Chondrocyte (in vitro differentiated cells): Measurements from ENCODE around the gene LIX1. TPM values are rescaled to one million over a fixed set of nuclear protein-coding genes. Genes with fewer than 3 reads are reported as not detected.

Experiments
- DNase-seq: peaks from one replicate; pipeline ENCODE4 v3.0.0; 2021; ENCODE audit warnings: mixed read lengths, low spot score
- H3K27ac Mint-ChIP-seq: one replicate; pipeline ENCODE4 v1.8.0; 2021; ENCODE audit warnings: mild to moderate bottlenecking, moderate library complexity, mixed read lengths; ENCODE audit not compliant: unreplicated experiment
- H3K27me3 Mint-ChIP-seq: 2 replicates; pipeline ENCODE4 v1.8.0; 2021; ENCODE audit warnings: low read depth, mixed read lengths
- H3K36me3 Mint-ChIP-seq: 2 replicates; pipeline ENCODE4 v1.8.0; 2021; ENCODE audit warnings: low read depth, mixed read lengths
- H3K4me1 Mint-ChIP-seq: 2 replicates; pipeline ENCODE4 v1.8.0; 2021; ENCODE audit warnings: low read depth, mild to moderate bottlenecking, mixed read lengths
- H3K4me3 Mint-ChIP-seq: one replicate; pipeline ENCODE4 v1.8.0; 2021; ENCODE audit warnings: mild to moderate bottlenecking, moderate library complexity, mixed read lengths; ENCODE audit not compliant: unreplicated experiment
- H3K9me3 Mint-ChIP-seq: 2 replicates; pipeline ENCODE4 v1.8.0; 2021; ENCODE audit warnings: low read depth, mixed read lengths
- total RNA-seq: library from RNA; stranded (reverse); gene quantifications from 3 replicates; pipeline ENCODE4 v1.2.1, GENCODE V29; 2021
- TF ChIP-seq, protein P1 (sequence below): fragments of 200-600 bp; sonication (generic); IDR thresholded peaks from 2 replicates; pipeline ENCODE4 v1.5.0; 2021; ENCODE audit warnings: antibody characterized with exemption, mild to moderate bottlenecking, moderate library complexity

LIX1 gene
- total RNA-seq, 1 donor from 2014 or later: 0.20 TPM

DNA sequence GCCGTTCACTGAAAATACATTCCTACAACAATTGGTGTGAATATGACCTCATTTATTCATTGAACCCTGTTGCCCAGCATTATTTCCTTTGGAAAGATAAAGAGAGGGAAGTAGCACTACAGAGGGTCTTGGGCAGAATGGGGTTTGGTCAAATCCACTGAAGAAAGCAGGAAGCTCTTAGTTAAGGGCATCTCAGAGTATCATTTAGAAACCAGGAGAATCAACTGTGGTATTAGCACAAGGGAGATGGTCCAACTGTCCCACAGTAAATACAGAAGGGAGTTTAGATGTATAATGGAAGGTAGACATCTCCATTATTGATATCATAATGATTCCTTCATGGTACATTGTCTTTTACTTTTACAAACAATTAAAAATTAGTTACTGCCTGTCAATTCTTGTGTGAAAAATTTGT is 47.1 kb downstream of the LIX1 start:
- Mint-ChIP-seq H3K27ac (no peak overlapping the region), H3K4me1 (peaks cover 41% of the 10 kb centered on the region), H3K27me3 (no peaks in the 10 kb centered on the region), H3K9me3 (no peaks in the 10 kb centered on the region), H3K4me3 (no peak overlapping the region), H3K36me3 (no peaks in the 10 kb centered on the region)
- TF ChIP-seq, protein P1, sequence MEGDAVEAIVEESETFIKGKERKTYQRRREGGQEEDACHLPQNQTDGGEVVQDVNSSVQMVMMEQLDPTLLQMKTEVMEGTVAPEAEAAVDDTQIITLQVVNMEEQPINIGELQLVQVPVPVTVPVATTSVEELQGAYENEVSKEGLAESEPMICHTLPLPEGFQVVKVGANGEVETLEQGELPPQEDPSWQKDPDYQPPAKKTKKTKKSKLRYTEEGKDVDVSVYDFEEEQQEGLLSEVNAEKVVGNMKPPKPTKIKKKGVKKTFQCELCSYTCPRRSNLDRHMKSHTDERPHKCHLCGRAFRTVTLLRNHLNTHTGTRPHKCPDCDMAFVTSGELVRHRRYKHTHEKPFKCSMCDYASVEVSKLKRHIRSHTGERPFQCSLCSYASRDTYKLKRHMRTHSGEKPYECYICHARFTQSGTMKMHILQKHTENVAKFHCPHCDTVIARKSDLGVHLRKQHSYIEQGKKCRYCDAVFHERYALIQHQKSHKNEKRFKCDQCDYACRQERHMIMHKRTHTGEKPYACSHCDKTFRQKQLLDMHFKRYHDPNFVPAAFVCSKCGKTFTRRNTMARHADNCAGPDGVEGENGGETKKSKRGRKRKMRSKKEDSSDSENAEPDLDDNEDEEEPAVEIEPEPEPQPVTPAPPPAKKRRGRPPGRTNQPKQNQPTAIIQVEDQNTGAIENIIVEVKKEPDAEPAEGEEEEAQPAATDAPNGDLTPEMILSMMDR: no peak
- DNase-seq: no peak

DNA sequence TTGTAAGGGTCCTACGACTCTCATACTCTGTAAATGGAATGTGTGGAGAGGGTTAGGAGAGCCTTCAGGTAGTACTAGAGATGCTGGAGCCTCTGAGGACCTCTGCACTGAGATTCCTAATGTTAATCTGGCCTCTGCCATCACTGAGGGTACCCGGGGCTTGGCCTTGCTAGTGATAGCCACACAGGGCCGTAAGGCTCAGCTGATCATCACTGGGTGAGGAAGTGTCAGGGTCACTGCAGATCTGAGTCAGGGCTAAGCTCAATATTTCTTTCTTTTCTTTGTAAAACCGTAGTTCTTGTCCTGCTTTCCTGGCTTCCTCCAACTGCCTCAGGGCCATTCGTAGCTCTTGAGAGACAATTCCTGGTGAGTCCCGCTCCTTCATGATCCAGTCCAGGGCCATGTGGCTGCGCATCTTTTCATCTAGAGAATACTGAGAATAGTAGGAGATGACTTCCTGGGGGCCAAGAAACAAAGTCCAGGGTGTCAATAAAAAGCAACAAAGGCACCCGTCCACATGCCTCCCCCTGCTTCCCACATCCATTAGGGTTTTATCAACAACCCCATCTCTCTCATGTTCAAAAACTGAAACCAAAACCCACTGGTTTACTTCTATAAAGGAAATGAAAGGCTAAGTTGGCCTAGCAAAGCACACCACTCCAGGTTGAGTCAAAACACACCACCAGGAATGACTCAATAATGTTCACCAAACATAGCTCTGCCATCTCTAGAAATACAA is 47.7 kb downstream of the LIX1 start:
- Mint-ChIP-seq H3K4me1 (peaks cover 36% of the 10 kb centered on the region), H3K36me3 (no peaks in the 10 kb centered on the region), H3K27me3 (no peaks in the 10 kb centered on the region), H3K4me3 (no peak overlapping the region), H3K9me3 (no peaks in the 10 kb centered on the region), H3K27ac (no peak overlapping the region)
- DNase-seq: no peak
- TF ChIP-seq, protein P1: no peak

DNA sequence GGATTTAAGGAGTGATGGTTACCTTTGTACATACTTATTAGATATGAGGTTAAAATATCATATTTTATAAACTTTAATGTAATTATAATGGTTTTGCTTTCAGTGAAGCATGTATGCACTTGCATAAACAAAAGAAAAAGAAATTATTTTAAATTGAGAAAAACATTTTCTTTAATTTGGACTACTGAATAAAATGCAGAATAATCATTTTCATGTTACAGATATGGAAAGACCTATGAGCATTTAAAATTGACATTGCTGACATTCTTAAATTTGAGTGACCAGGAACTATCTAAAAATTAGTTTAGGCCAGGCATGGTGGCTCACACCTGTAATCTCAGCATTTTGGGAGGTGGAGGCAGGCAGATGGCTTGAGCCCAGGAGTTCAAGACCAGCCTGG is 49.2 kb downstream of the LIX1 start:
- no peaks in the 10 kb centered on the region for H3K9me3 Mint-ChIP-seq
- no peaks in the 10 kb centered on the region for H3K36me3 Mint-ChIP-seq
- H3K27ac Mint-ChIP-seq: no peak overlapping the region
- no peaks in the 10 kb centered on the region for H3K27me3 Mint-ChIP-seq
- H3K4me1 Mint-ChIP-seq: peaks cover 23% of the 10 kb centered on the region
- DNase-seq: no peak
- TF ChIP-seq, protein P1: no peak
- no peak overlapping the region for H3K4me3 Mint-ChIP-seq

- Mint-ChIP-seq H3K27ac (no peak overlapping the region), H3K4me3 (no peak overlapping the region), H3K36me3 (no peaks in the 10 kb centered on the region), H3K9me3 (no peaks in the 10 kb centered on the region), H3K27me3 (no peaks in the 10 kb centered on the region), H3K4me1 (peaks cover 3% of the 10 kb centered on the region)
- TF ChIP-seq, protein P1: no peak
- no peak for DNase-seq
These were observed 51.5 kb downstream of the LIX1 start for GRCh38 chr5:97090944-97091343.

DNA sequence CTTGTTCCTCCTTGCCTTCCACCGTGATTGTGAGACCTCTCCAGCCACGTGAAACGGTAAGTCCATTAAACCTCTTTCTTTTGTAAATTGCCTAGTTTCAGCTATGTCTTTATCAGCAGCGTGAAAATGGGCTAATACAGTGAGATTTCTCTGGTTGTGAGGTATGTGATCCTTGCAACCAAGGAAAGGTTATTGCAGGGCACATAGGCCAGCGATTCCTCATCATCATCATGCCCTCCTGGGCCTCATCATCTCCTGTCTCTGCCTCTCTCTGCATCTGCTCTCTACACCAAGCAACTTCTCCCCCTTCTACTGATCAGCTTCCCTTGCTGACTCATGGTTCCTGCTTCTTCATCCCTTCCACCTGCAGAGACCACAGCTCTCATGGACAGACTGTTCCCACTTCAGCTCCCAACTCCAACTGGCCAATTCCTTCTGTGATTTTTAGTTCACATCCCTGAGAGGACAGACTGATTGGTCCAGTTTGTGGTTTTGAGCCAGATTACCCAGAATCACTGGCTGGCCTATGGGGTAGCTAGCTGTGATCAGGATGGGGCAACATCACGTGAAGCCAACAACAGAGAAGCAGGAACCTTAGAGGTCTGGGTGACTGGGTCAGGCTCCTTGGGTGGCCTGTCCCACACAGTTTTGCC is 53.1 kb downstream of the LIX1 start:
- DNase-seq: no peak
- peaks cover 4% of the 10 kb centered on the region for H3K9me3 Mint-ChIP-seq
- TF ChIP-seq, protein P1: no peak

More for the DNA sequence above, 53.1 kb downstream of the LIX1 start:
- no peaks in the 10 kb centered on the region for H3K36me3 Mint-ChIP-seq
- H3K27me3 Mint-ChIP-seq: no peaks in the 10 kb centered on the region
- H3K4me1 Mint-ChIP-seq: no peaks in the 10 kb centered on the region
- H3K4me3 Mint-ChIP-seq: no peak overlapping the region
- H3K27ac Mint-ChIP-seq: no peak overlapping the region
